SHP77 treated with DMSO at 0.1 percent for 48 hours (cell line): ENCODE measurements around the gene THRB.
"Not testable (repeated sequence)": the region's sequence is repeated elsewhere in the genome, so short reads cannot be mapped to it uniquely, and the experiment has no call there.

Experiments
- DNase-seq: peaks from one replicate; lab custom pipeline; 2025; lab: John Stamatoyannopoulos, UW

Gene THRB

GRCh38 chr3:24096271-24096670 lies 398.4 kb downstream of the THRB start:
- DNase-seq = no peak

- DNase-seq = not testable (repeated sequence)
These were observed 399.8 kb downstream of the THRB start for GRCh38 chr3:24094818-24095217.

- DNase-seq = no peak
These were observed 405.9 kb downstream of the THRB start for GRCh38 chr3:24088782-24089181.

GRCh38 chr3:24087469-24087868 lies 407.2 kb downstream of the THRB start:
- DNase-seq = no peak

GRCh38 chr3:24086617-24087404 lies 407.8 kb downstream of the THRB start:
- DNase-seq = no peak

GRCh38 chr3:24086206-24086605 lies 408.4 kb downstream of the THRB start:
- no peak for DNase-seq

GRCh38 chr3:24072193-24072592 lies 422.5 kb downstream of the THRB start:
- DNase-seq = no peak

- no peak for DNase-seq
These were observed 425.6 kb downstream of the THRB start for GRCh38 chr3:24069045-24069444.

GRCh38 chr3:24067483-24067882 lies 427.2 kb downstream of the THRB start:
- DNase-seq = no peak
